GM21381 (cell line): ENCODE data around the gene STIM1.
A peak's percentile ranks its signal among the peaks of the same experiment; 100 is the strongest.
"Not testable (repeated sequence)": the region's sequence is repeated elsewhere in the genome, so short reads cannot be mapped to it uniquely, and the experiment has no call there.

Experiments used
- ATAC-seq: cut with Tn5 transposase; IDR thresholded peaks from one replicate; pipeline ENCODE4 v1.9.1; 2021; ENCODE audit warnings: mild to moderate bottlenecking, moderate library complexity; ENCODE audit not compliant: unreplicated experiment

Gene STIM1

DNA sequence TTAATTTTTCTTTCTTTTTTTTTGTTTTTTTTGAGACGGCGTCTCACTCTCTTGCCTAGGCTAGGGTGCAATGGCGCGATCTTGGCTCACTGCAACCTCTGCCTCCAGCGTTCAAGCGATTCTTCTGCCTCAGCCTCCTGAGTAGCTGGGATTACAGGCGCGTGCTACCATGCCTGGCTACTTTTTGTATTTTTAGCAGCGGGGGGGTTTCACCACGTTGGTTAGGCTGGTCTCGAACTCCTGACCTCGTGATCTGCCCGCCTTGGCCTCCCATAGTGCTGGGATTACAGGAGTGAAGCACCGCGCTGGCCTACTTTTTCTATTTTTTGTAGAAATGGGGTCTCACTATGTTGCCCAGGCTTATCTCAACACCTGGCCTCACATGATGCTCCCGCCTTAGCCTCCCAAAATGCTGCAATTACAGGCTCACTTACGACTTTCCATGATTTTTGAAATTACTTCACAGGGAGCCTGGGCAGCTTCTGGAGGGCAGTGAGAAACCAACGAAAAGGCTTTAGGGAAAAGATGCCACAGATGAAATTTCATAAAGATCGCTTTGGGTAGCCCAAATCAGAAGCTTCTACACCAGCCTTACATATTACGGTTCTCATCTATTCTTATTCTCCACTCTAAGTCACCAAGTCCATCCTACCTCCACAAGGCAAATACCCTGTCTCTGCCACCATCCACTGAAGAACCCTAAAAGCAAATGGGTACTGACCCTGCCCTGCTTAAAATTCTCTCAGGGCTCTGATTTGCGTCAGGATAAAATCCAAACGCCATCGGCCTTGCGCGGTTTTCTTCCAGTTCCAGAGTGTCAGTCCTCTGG lies 238.3 kb downstream of the STIM1 start:
- peak; percentile 1 for ATAC-seq

DNA sequence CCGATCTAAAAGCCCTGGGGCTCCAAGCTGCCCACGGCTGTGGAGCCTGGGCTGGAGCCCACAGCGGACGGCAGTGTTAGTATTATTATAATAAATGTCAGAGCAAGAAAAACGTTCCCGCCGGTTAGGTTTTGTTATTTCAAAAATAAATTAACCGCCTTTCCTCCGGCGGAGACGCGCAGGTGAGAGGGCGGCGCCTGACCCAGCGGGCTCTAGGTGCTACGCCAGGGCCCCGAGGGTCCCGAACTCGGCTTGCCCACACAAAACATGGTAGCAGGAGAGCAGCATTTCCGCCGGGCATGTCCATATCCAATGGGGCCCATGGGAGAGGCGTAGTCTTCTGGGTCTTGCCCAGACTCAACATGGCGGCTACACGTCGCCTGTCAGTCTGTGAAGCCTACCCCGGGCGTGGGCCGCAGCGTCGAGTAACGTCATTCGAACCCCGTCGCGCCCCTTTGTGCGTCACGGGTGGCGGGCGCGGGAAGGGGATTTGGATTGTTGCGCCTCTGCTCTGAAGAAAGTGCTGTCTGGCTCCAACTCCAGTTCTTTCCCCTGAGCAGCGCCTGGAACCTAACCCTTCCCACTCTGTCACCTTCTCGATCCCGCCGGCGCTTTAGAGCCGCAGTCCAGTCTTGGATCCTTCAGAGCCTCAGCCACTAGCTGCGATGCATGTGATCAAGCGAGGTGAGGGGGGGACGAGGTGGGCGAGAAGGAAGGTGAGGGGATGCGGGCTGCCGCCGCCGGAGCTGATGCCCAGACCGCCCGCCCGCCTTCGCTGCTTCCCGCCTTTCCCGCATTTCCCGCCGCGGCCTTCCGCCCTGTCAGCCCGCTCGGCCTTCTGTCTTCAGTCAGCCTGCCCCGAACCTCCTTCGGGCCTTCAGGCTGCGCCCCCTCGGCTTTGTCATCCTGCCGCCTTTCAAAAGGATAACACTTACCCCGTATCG lies 239.2 kb downstream of the STIM1 start, which contains the start of gene RRM1:
Gene RRM1 (plus strand): TSS at position 452 of the 944 bp plus-strand sequence. CDS start 214 bp downstream, at position 666.
- peak; percentile 95 for ATAC-seq

GRCh38 chr11:4095509-4096230 lies 240.2 kb downstream of the STIM1 start:
- ATAC-seq, result no peak

DNA sequence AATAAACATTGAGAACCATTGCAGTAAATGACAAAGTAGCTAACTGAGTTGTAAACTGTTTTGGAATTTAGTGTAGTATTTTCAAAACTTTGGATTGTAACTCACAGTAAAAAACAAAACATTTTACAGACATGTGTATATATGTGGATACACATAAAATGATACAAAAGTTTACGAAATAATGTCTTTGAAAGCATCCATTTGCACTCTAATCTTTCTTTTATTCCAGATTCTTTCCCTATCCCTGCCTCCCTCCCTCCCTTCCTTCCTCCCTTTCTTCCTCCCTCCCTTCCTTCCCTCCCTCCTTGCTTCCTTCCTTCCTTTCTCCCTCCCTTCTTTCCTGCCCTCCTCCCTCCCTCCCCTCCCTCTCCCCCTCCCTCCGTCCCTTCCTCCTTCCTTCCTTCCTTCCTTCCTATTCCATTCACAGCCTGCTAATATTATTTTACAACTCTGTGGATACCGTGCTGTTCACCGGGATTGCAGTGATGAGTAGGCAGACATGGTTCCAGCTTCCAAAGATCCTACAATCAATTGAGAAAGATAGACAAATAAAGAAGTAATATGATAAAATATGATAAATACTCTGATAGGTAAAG lies 242.7 kb downstream of the STIM1 start:
- ATAC-seq, result no peak

GRCh38 chr11:4102711-4103110 lies 247.2 kb downstream of the STIM1 start:
- no peak for ATAC-seq

DNA sequence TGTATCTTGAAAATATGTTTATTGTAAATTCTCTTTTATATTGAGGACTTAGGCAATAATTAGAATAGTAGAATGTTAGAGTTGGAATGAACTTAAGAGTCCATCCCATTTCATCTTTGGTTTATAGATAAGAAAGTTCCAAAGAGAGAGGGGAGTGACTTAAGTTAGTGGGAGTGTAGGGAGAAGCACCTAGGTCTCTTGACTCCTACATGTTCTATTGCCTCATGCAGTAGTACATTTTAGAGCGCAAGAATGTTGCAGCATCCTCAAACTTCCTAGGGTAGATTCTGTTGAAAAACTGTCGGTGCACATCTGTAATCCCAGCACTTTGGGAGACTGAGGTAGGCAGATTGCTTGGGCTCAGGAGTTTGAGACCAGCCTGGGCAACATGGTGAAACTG lies 247.8 kb downstream of the STIM1 start:
- no peak for ATAC-seq

GRCh38 chr11:4105916-4106315 lies 250.5 kb downstream of the STIM1 start:
- no peak for ATAC-seq

DNA sequence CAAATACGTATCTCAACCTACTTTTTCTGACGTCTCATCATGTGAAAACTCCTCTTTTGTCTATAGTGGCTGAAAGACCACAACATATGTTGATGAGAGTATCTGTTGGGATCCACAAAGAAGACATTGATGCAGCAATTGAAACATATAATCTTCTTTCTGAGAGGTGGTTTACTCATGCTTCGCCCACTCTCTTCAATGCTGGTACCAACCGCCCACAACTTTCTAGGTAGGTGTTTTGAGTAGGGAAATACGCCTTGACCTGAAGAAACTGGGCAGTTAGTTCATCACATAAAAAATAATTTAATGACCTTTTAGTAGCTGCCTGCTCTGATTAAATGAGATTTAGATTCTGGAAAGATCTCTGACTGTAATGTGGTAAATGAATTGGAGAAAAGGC lies 256.4 kb downstream of the STIM1 start:
- no peak for ATAC-seq

- no peak for ATAC-seq
Observed at GRCh38 chr11:4115128-4115527, 259.7 kb downstream of the STIM1 start.

DNA sequence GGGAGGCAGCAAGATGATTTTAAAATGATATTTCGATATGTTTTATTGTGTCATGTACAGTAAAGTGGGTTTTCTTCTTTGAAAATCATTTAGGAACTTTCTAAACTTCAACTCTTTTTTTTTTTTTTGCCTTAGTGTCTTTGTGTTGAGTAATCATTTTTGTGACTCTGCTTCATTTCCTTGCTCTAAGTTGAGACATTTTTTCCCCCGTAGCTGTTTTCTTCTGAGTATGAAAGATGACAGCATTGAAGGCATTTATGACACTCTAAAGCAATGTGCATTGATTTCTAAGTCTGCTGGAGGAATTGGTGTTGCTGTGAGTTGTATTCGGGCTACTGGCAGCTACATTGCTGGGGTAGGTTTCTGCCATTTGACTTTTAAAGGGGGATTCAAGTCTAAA lies 262.6 kb downstream of the STIM1 start:
- no peak for ATAC-seq

- ATAC-seq, result no peak
Observed at GRCh38 chr11:4123218-4123617, 267.8 kb downstream of the STIM1 start.

GRCh38 chr11:4125141-4125540 lies 269.7 kb downstream of the STIM1 start:
- no peak for ATAC-seq

GRCh38 chr11:4127357-4127756 lies 271.9 kb downstream of the STIM1 start:
- no peak for ATAC-seq

DNA sequence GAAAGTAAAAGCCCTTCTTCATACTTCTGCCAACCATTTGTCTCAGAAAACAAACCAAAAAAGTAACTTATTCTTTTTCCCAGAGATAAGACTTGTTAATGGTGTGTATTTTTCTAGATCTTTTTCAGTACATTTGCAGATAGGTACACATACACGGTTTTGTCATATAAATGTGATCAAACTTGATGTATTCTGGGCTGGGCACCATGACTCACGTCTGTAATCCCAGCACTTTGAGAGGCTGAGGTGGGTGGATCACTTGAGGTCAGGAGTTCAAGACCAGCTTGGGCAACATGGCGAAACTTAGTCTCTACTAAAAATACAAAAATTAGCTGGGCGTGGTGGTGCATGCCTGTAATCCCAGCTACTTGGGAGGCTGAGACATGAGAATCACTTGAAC lies 274.8 kb downstream of the STIM1 start:
- not testable (repeated sequence) for ATAC-seq

- ATAC-seq, result no peak
Observed at GRCh38 chr11:4134806-4135205, 279.3 kb downstream of the STIM1 start.

DNA sequence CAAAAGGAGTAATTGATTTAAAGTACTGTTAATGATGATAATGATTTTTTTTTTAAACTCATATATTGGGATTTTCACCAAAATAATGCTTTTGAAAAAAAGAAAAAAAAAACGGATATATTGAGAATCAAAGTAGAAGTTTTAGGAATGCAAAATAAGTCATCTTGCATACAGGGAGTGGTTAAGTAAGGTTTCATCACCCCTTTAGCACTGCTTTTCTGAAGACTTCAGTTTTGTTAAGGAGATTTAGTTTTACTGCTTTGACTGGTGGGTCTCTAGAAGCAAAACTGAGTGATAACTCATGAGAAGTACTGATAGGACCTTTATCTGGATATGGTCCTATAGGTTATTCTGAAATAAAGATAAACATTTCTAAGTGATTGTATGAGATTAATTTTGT lies 283.0 kb downstream of the STIM1 start:
- ATAC-seq, result no peak

- no peak for ATAC-seq
Observed at GRCh38 chr11:4140067-4140636, 284.7 kb downstream of the STIM1 start.
